Skin of body (tissue), 2 donors: ENCODE data around the gene TAGLN2. TPM values are rescaled to one million over a fixed set of nuclear protein-coding genes. Genes with fewer than 3 reads are reported as not detected.

ENCODE experiments used
- DNase-seq: peaks from one replicate; lab custom pipeline; 2025; lab: John Stamatoyannopoulos, UW
- total RNA-seq: library from RNA; depleted of rRNA; stranded (reverse); fragments of >200 nt; gene quantifications from one replicate; pipeline ENCODE4 v1.2.3, GENCODE V29; 2014

Gene TAGLN2
- total RNA-seq, result 145 TPM

- peak; percentile 82 for DNase-seq
These were observed at the start of gene TAGLN2 for GRCh38 chr1:159924791-159925718. TAGLN2 (minus strand) TSS chr1:159925507; CDS start chr1:159920509, 4,998 bp downstream.

DNA sequence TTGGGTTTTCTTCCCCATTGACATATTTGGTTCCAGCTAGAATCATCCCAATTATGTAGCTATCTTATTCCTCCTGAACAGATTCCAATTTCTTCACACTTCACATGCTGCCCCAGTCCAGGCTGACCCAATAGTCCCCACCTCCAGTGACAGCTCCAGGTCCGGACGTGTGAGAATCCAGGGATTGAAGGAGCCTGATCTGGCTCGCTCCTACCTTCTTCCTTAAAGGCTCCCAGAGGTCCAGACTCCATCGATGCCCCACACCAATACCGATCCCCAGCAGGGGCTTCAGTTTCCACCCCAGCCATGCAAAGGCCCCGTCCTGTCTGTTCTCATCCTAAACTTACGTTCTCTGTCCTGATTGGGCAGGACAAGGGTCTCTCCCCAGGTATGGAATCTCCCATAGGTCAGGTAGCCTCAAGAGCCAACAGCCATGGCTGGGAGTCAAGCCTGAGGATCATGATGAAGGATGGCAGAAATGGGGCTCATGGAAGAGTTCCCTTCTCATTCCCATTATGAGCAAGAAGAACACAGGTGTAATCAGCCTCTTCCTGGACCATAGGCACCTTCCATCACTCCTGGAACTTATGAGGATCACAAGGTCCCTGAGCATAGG is 49.2 kb upstream of the TAGLN2 start:
- DNase-seq, result no peak

GRCh38 chr1:159973350-159973940 is 48.1 kb upstream of the TAGLN2 start:
- DNase-seq, result no peak

- DNase-seq, result no peak
These were observed 47.3 kb upstream of the TAGLN2 start for GRCh38 chr1:159972443-159973205.

- DNase-seq, result no peak
These were observed 45.6 kb upstream of the TAGLN2 start for GRCh38 chr1:159970932-159971342.

DNA sequence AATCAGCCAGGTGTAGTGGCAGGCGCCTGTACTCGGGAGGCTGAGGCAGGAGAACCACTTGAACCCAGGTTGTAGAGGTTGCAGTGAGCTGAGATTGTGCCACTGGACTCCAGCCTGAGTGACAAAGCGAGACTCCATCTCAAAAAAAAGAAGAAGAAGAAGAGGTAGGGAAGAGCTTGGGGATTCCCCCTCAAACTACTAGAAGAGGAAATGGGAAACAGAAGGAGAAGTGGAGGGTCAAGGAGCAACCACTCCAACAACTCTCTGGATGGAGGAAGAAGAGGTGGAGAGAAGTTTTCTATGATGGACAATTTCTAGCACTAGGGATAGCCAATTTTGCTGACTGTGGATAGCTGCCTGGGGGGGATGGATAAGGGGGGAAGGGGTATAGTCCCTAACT is 43.6 kb upstream of the TAGLN2 start:
- DNase-seq, result no peak

- DNase-seq, result no peak
These were observed 40.0 kb upstream of the TAGLN2 start for GRCh38 chr1:159965263-159965662.

GRCh38 chr1:159964144-159964543 is 38.8 kb upstream of the TAGLN2 start:
- DNase-seq, result no peak

DNA sequence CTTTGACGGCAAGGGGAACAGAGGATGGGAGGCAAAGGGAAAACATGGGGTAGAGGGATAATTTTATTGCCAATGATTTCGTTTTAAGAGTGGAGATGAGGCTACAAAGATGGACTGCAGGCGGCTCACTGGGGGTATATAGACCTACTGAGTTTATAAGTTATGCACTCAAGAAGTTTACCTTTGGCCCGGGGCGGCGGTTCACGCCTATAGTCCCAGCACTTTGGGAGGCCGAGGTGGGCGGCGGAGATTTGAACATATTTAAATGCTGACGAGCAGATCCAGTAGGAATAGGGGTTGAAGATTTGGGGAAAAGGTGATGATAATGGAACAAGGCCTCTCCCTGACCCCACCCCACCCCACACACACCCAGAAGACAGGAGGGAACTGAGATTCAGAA is 36.9 kb upstream of the TAGLN2 start:
- no peak for DNase-seq

DNA sequence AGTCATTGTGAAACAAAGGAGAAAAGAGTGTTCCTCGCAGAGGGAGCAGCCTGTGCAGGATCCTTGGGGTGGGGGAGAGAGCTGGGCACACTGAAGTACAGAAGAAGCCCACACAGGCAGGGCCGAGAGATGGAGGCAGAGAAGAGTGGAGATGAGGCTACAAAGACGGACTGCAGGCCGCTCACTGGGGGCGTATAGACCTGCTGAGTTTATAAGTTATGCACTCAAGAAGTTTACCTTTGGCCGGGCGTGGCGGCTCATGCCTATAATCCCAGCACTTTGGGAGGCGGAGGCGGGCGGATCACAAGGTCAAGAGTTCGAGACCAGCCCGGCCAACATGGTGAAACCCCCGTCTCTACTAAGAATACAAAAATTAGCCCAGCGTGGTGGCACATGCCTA is 36.3 kb upstream of the TAGLN2 start:
- DNase-seq, result no peak

- peak; percentile 93 for DNase-seq
These were observed 35.5 kb upstream of the TAGLN2 start for GRCh38 chr1:159960721-159961381.

DNA sequence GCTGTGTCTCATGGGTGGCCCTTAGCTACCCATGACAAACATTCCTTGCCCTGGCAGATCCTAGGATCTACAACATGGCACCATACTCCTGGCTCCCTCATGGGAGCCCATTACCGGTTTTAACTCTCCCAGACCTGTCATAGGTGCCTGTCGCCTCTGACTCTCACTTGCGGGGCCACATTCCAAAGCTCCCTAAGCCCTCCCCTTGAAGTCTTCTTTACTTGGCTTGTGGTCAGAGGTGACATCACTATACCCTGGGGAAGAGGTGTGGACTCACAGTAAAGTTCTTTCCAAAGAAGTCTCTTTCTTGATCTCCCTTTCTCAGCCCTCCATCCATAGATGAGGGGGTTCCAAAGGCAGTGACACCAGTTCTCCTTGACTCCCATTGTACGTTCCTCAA is 34.1 kb upstream of the TAGLN2 start:
- no peak for DNase-seq

GRCh38 chr1:159958719-159959380 is 33.5 kb upstream of the TAGLN2 start:
- DNase-seq, result no peak

DNA sequence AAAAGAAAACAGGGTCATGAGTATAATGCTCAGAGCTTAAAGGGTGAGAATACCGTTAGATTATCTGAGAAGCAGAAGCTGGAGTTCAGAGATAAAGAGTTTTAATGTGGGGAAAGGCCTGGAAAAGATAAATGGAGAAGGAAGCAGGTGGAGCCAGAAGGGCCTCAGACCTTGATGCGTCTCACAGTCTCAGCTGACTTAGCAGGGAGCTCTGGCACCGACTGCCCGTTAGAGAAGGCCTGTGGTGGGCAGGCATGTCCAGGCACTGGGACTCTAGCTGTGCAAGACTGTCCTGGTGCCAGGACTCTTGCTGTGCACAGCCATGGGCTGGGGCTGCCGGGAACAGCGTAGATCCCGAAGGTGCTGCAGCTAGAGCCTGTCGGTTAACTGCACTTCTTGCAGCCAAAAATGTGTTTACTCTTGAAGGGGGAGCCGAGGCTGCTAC is 32.5 kb upstream of the TAGLN2 start:
- no peak for DNase-seq

GRCh38 chr1:159955456-159955855 is 30.1 kb upstream of the TAGLN2 start:
- no peak for DNase-seq

DNA sequence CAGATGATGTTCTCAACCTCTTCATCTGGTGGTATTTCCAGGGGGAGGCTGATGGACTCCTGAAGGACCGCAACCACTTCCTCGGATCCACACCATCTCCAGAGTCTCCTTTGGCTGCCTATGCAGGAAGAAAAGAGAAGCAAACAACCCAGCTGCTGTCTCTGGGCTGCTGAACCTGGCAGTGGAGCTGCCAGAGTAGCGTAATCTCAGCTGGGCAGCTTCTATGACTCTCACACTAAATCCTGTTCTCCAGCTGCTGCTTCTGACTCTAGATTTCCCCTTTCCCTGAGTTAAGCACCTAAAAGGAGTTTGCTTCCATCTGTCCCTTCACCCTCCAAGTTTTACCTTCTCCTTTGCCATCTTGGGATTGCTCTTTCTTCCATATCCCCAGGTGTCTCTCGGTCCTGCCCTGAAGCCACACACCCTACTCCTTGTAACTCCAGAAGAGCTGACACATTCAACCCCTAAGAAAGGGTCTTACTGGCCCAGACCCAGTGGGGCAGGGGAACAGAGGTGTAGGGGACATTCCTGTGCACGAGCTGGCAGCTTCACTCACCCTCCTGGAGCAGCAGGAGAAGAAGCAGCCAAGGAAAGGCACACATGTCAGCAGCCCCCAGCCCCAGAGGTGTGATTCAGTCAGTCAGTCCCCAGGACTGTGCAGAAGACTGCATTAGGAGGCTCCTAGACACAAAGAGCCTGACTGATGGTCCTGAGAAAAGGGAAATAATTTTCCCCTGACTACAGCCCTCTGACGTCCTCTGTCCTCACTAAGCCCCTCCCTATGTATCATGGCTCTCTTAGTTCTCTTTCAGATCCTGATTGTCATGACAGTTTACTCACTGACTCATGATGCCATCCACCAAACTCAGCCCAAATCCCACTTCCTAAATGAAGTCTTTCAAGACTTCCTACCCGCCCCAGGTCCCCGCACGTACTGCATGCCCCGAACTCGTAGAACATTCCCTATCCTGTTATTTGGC is 28.5 kb upstream of the TAGLN2 start, which contains the start of gene SLAMF9:
TSS of gene SLAMF9 (minus strand) at position 702 of the 980 bp plus-strand sequence. CDS start at position 602, 100 bp downstream.
- DNase-seq, result peak; percentile 9

- no peak for DNase-seq
These were observed 27.6 kb upstream of the TAGLN2 start for GRCh38 chr1:159952932-159953331.

- DNase-seq, result no peak
These were observed 26.2 kb upstream of the TAGLN2 start for GRCh38 chr1:159951551-159951950.

DNA sequence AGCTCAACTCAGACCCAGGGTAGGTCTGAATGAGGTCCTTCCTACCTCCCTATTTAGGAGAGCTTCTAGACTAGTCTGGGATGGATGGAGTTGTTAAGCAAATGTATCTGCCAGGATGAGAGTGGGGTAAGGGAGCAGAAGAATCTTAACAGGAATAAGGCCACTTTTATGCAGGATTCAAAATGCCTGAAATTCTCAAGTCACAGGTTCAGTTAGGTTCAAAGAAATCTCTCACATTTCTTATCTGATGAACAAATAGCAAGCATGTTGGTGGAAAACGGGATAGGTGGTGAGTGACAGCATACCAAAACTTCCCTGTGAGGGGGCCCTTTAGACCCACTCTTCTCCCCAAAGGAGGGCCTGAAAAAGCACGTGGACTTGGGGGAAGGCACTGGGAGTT is 25.7 kb upstream of the TAGLN2 start:
- no peak for DNase-seq
